Measurements from ENCODE around the gene TMEM200A.

Gene TMEM200A

DNA sequence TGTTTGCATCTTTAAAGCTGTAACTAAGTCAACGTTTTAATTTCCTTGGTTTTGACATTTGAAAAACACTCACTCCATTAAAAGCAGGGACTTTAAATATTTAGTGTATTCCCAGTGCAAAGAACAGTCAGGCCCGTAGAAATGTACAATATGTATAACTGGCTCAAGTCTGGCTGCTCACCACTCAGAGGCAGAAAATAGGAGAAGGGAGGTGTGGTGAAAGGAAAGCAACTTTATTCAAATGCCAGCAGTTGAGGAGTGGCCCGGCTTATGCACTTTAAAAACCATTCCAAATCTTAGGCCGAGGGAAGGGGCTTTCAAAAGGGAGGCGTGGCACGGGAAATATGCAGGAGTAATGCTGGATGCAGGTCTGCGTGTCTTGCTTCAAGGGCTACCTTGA is 120.6 kb downstream of the TMEM200A start:
- no peak for DNase-seq (ENCODE audit: low read depth, low spot score)

DNA sequence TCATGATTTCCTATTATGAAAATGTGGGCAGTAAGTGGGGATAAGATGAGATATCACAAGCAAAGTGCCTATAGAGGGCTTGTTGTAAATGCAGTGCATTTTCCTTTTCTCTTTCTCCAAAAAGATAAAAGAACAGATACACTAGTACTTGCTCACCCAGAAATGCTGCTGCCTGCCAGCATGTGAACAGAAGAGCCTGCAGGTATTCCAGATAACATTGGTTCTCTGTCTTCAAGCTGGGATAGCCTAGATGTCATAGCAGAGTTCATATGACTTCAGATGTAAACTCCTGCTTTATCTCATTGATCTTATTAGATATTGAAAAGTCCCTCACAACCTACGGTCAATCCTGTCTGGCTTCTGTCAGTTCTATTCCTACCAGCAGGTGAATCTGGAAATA is 123.7 kb downstream of the TMEM200A start:
- DNase-seq (ENCODE audit: low read depth, low spot score), result no peak
